ENCODE results near the gene CCDC86. TPM values are rescaled to one million over a fixed set of nuclear protein-coding genes. Genes with fewer than 3 reads are reported as not detected.

The CCDC86 gene
- total RNA-seq (1 to 10 TPM; 8.0 to 9.0 TPM), total RNA-seq (3.3 to 177 (median 13.5) reads per million in 172 experiments)
- polyA plus RNA-seq (2013, experiment 1 of 2): 12.3 TPM
- 11.6 TPM for polyA plus RNA-seq (2013, experiment 2 of 2)

- peaks cover 48% of the 10 kb centered on the region for H3K4me1 ChIP-seq (ENCODE audit: insufficient read depth, low read length)
- H3K27me3 ChIP-seq (ENCODE audit: control insufficient read depth in 1 of 2, insufficient read depth in 2 of 2, low read length in 2 of 2): no peaks in the 10 kb centered on the region
- ChIA-PET CTCF (interaction anchor here (1.0 kb wide), 1 partner anchor 11 kb away, joined by 3 read pairs; no protein-coding TSS in a partner anchor), POLR2A (interaction anchor here (0.8 to 1.4 kb wide), 6 partner anchors 13 to 255 kb away, joined by 3 to 7 read pairs (median 3); partner anchors contain the start of genes PRPF19, PTGDR2 and TMEM109)
- H3K4me3 ChIP-seq (ENCODE audit: low read length): peak within 1 kb of the TSS; percentile 99
- ATAC-seq (ENCODE audit: poor library complexity) (peak; percentile 96), DNase-seq (peak; percentile 96 to 100 (median 98))
- intact Hi-C loops (cut with DNase I, micrococcal nuclease): loop anchor here (2.0 to 5.0 kb wide), 5 partner anchors 63 to 1280 kb away; partner anchors contain the start of genes DDB1 (in 1 of the 2), INCENP (in 1 of the 2), PRPF19 (in 1 of the 2) and TKFC (in 1 of the 2)
- H3K9me3 ChIP-seq (ENCODE audit: control insufficient read depth in 1 of 2, insufficient read depth in 1 of 2, low read length in 2 of 2): no peaks in the 10 kb centered on the region
- peak within 1 kb of the TSS; percentile 61 to 72 for H3K27ac ChIP-seq (ENCODE audit: low read depth in 1 of 2, low read length in 2 of 2)
- Mint-ChIP-seq H3K36me3 (ENCODE audit: low read depth) (peaks cover 17% of the 10 kb centered on the region), H3K27ac (peak within 1 kb of the TSS; percentile 81), H3K27me3 (no peaks in the 10 kb centered on the region), H3K9me3 (no peaks in the 10 kb centered on the region), H3K4me3 (peak within 1 kb of the TSS; percentile 78), H3K4me1 (ENCODE audit: low read depth) (peaks cover 42% of the 10 kb centered on the region)
- H3K36me3 ChIP-seq (ENCODE audit: insufficient read depth, low read length): no peaks in the 10 kb centered on the region
- no peak for TF ChIP-seq CTCF (IDR thresholded peaks at IDR 0.05)
These were observed at the start of gene CCDC86 for GRCh38 chr11:60841797-60842667. Gene CCDC86, plus strand, starts transcription at chr11:60842113. Its CDS starts 12 bp downstream, at chr11:60842125.

- Mint-ChIP-seq H3K9me3 (no peaks in the 10 kb centered on the region), H3K27ac (no peak overlapping the region), H3K4me1 (ENCODE audit: low read depth) (no peaks in the 10 kb centered on the region), H3K4me3 (no peak overlapping the region), H3K36me3 (ENCODE audit: low read depth) (no peaks in the 10 kb centered on the region), H3K27me3 (no peaks in the 10 kb centered on the region)
- ChIA-PET POLR2A (no interaction called here), CTCF (no interaction called here)
- no peaks in the 10 kb centered on the region for H3K36me3 ChIP-seq (ENCODE audit: insufficient read depth, low read length)
- no peak overlapping the region for H3K27ac ChIP-seq (ENCODE audit: low read depth in 1 of 2, low read length in 2 of 2)
- intact Hi-C loops (cut with DNase I, micrococcal nuclease): no loop called here
- no peaks in the 10 kb centered on the region for H3K9me3 ChIP-seq (ENCODE audit: control insufficient read depth in 1 of 2, insufficient read depth in 1 of 2, low read length in 2 of 2)
- DNase-seq: no peak
- H3K27me3 ChIP-seq (ENCODE audit: control insufficient read depth in 1 of 2, insufficient read depth in 2 of 2, low read length in 2 of 2): no peaks in the 10 kb centered on the region
- ATAC-seq (ENCODE audit: poor library complexity): no peak
- H3K4me3 ChIP-seq (ENCODE audit: low read length): no peak overlapping the region
- no peak for TF ChIP-seq CTCF (IDR thresholded peaks at IDR 0.05)
- no peaks in the 10 kb centered on the region for H3K4me1 ChIP-seq (ENCODE audit: insufficient read depth, low read length)
These were observed 49.4 kb upstream of the CCDC86 start for GRCh38 chr11:60792521-60792920.

GRCh38 chr11:60795291-60795690 is 46.6 kb upstream of the CCDC86 start:
- no peaks in the 10 kb centered on the region for H3K4me1 Mint-ChIP-seq (ENCODE audit: low read depth)
- no peaks in the 10 kb centered on the region for H3K9me3 Mint-ChIP-seq
- no peak overlapping the region for H3K27ac Mint-ChIP-seq

More at GRCh38 chr11:60795291-60795690, 46.6 kb upstream of the CCDC86 start:
- Histone ChIP-seq H3K27me3 (ENCODE audit: control insufficient read depth in 1 of 2, insufficient read depth in 2 of 2, low read length in 2 of 2) (no peaks in the 10 kb centered on the region), H3K36me3 (ENCODE audit: insufficient read depth, low read length) (no peaks in the 10 kb centered on the region), H3K4me3 (ENCODE audit: low read length) (no peak overlapping the region), H3K4me1 (ENCODE audit: insufficient read depth, low read length) (no peaks in the 10 kb centered on the region), H3K27ac (ENCODE audit: low read depth in 1 of 2, low read length in 2 of 2) (no peak overlapping the region), H3K9me3 (ENCODE audit: control insufficient read depth in 1 of 2, insufficient read depth in 1 of 2, low read length in 2 of 2) (peaks cover 0 to 4% of the 10 kb centered on the region in 2 experiments)
- Mint-ChIP-seq H3K4me3 (no peak overlapping the region), H3K27me3 (peaks cover 5% of the 10 kb centered on the region), H3K36me3 (ENCODE audit: low read depth) (no peaks in the 10 kb centered on the region)
- ChIA-PET POLR2A (no interaction called here), CTCF (no interaction called here)
- DNase-seq (no peak), ATAC-seq (ENCODE audit: poor library complexity) (no peak)
- no peak for TF ChIP-seq CTCF (IDR thresholded peaks at IDR 0.05)
- intact Hi-C loops (cut with DNase I, micrococcal nuclease): no loop called here

Measured in CD4-positive, alpha-beta T cell (primary cell).